Upper lobe of right lung (tissue), 1 donor: ENCODE measurements around the gene TMSB15B. TPM values are rescaled to one million over a fixed set of nuclear protein-coding genes. Genes with fewer than 3 reads are reported as not detected.
"Not testable (repeated sequence)": the region's sequence is repeated elsewhere in the genome, so short reads cannot be mapped to it uniquely, and the experiment has no call there.

ENCODE experiments used
- ATAC-seq: fragments of 200-7000 bp; cut with Tn5 transposase; one replicate; pipeline ENCODE4 v1.9.1; 2020; ENCODE audit warnings: mild to moderate bottlenecking, moderate library complexity
- DNase-seq: peaks from one replicate; pipeline ENCODE4 v3.0.0-alpha.2; 2020
- H3K27ac ChIP-seq: fragments of 200-600 bp; one replicate; pipeline ENCODE4 v1.8.0; 2022
- H3K27me3 ChIP-seq: fragments of 200-600 bp; one replicate; pipeline ENCODE4 v1.8.0; 2022; ENCODE audit warnings: mild to moderate bottlenecking
- H3K36me3 ChIP-seq: fragments of 200-600 bp; one replicate; pipeline ENCODE4 v1.8.0; 2022
- H3K4me1 ChIP-seq: fragments of 200-600 bp; one replicate; pipeline ENCODE4 v1.8.0; 2022
- H3K4me3 ChIP-seq: fragments of 200-600 bp; one replicate; pipeline ENCODE4 v1.8.0; 2022; ENCODE audit warnings: mild to moderate bottlenecking
- H3K9me3 ChIP-seq: fragments of 200-600 bp; one replicate; pipeline ENCODE4 v1.8.0; 2022
- CTCF ChIP-seq: fragments of 200-600 bp; IDR thresholded peaks from one replicate; pipeline ENCODE4 v1.8.0; 2022; ENCODE audit warnings: antibody characterized with exemption
- intact Hi-C: fragments of 100-400 bp; cut with DNase I; formaldehyde crosslinking; loops from one replicate; pipeline ENCODE4 v1.11.0; 2022
- total RNA-seq: library from RNA; stranded (reverse); fragmentation: NEBNext Ultra II Directional; extraction: Animal tissue kit (Norgen Biotek cat#: 25700); gene quantifications from one replicate; pipeline ENCODE4 v1.2.1, GENCODE V29; 2021
- donor health status: DM: no; HTN: yes; CAD: no; lungs with severe emphysema.

The TMSB15B gene
- total RNA-seq, 1 donor from 2014 or later = 1.6 TPM

GRCh38 chrX:104013606-104014005, 51.2 kb downstream of the TMSB15B start, which contains the start of gene H2BW1:
Gene H2BW1, minus strand, starts transcription at chrX:104013708. Its CDS starts 132 bp downstream, at chrX:104013576.
- intact Hi-C loops = no loop called here
- DNase-seq = no peak
- H3K4me1 ChIP-seq = no peaks in the 10 kb centered on the region
- H3K9me3 ChIP-seq = no peaks in the 10 kb centered on the region
- ATAC-seq = no peak
- H3K27ac ChIP-seq = no peak within 1 kb of the TSS
- H3K36me3 ChIP-seq = no peaks in the 10 kb centered on the region
- TF ChIP-seq CTCF = no peak
- H3K4me3 ChIP-seq = no peak within 1 kb of the TSS
- no peaks in the 10 kb centered on the region for H3K27me3 ChIP-seq

- DNase-seq, H3K27ac ChIP-seq, H3K4me3 ChIP-seq, H3K9me3 ChIP-seq, H3K36me3 ChIP-seq, ATAC-seq, H3K27me3 ChIP-seq, H3K4me1 ChIP-seq, intact Hi-C loops: not testable (repeated sequence)
Observed at GRCh38 chrX:104015576-104015975, 53.1 kb downstream of the TMSB15B start.

Other genes starting within 250 kb of the TMSB15B start
- gene PLP1, start 185.8 kb upstream of the TMSB15B start, total RNA-seq = not detected
- gene RAB9B, start 130.4 kb upstream of the TMSB15B start, total RNA-seq = 0.55 TPM
- gene H2BW1, start 51.1 kb downstream of the TMSB15B start, total RNA-seq = not detected
- not detected for gene H2BW2, start 77.3 kb downstream of the TMSB15B start, total RNA-seq
- 1.0 TPM for gene TMSB15C, start 113.6 kb downstream of the TMSB15B start, total RNA-seq
- 1.6 TPM for gene ZCCHC18, start 149.9 kb downstream of the TMSB15B start, total RNA-seq
- 13.6 TPM for gene SLC25A53, start 194.4 kb downstream of the TMSB15B start, total RNA-seq
- 16.0 TPM for gene FAM199X, start 203.8 kb downstream of the TMSB15B start, total RNA-seq